Gastrocnemius medialis (tissue), 4 donors: ENCODE results near the gene ANKRD12.

Experiments used
- POLR2A ChIP-seq, 2 donors: fragments of 450-650 bp; IDR thresholded peaks; one replicate each; pipeline ENCODE4 v1.6.1; 2017; ENCODE audit warnings: antibody characterized with exemption in 2 of 2, mild to moderate bottlenecking in 2 of 2, moderate library complexity in 2 of 2
- TF ChIP-seq, protein P1 (sequence below), 5 experiments: fragments of 450-650 bp in 3 of 5; fragments of 200-600 bp in 2 of 5; sonication (generic) in 2 of 5; IDR thresholded peaks in 4 of 5; conservative IDR thresholded peaks in 1 of 5; 1 replicate in 4 of 5; 2 replicates in 1 of 5; pipeline ENCODE4 v1.5.1; 2016 to 2019; ENCODE audit warnings: antibody characterized with exemption in 5 of 5, mild to moderate bottlenecking in 3 of 5, moderate library complexity in 3 of 5

GRCh38 chr18:9126337-9126736, 10.2 kb upstream of the ANKRD12 start:
- TF ChIP-seq, protein P1, sequence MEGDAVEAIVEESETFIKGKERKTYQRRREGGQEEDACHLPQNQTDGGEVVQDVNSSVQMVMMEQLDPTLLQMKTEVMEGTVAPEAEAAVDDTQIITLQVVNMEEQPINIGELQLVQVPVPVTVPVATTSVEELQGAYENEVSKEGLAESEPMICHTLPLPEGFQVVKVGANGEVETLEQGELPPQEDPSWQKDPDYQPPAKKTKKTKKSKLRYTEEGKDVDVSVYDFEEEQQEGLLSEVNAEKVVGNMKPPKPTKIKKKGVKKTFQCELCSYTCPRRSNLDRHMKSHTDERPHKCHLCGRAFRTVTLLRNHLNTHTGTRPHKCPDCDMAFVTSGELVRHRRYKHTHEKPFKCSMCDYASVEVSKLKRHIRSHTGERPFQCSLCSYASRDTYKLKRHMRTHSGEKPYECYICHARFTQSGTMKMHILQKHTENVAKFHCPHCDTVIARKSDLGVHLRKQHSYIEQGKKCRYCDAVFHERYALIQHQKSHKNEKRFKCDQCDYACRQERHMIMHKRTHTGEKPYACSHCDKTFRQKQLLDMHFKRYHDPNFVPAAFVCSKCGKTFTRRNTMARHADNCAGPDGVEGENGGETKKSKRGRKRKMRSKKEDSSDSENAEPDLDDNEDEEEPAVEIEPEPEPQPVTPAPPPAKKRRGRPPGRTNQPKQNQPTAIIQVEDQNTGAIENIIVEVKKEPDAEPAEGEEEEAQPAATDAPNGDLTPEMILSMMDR (IDR thresholded peaks at IDR 0.05 in 4 of 5, conservative IDR thresholded peaks at IDR 0.05 in 1 of 5) = no peak
- TF ChIP-seq POLR2A (IDR thresholded peaks at IDR 0.05) = no peak
